Endodermal cell (in vitro differentiated cells): ENCODE results near the gene RFX4. TPM values are rescaled to one million over a fixed set of nuclear protein-coding genes. Genes with fewer than 3 reads are reported as not detected.

Experiments
- DNase-seq: peaks from one replicate; pipeline ENCODE4 v3.0.0-alpha.2; 2017
- H3K27ac ChIP-seq: 2 replicates; pipeline ENCODE4 v1.5.1; 2013; ENCODE audit warnings: mild to moderate bottlenecking, low read depth, low read length, moderate library complexity
- H3K27me3 ChIP-seq: 2 replicates; pipeline ENCODE4 v1.6.1; 2013; ENCODE audit warnings: mild to moderate bottlenecking, low read length, moderate library complexity; ENCODE audit not compliant: insufficient read depth, control insufficient read depth, poor library complexity, severe bottlenecking
- H3K36me3 ChIP-seq: 2 replicates; pipeline ENCODE4 v1.7.0; 2013; ENCODE audit warnings: mild to moderate bottlenecking, low read length, moderate library complexity; ENCODE audit not compliant: control insufficient read depth, insufficient read depth
- H3K4me1 ChIP-seq: one replicate; pipeline ENCODE4 v1.7.0; 2013; ENCODE audit warnings: low read length; ENCODE audit not compliant: control insufficient read depth, insufficient read depth
- H3K4me3 ChIP-seq: 2 replicates; pipeline ENCODE4 v1.5.1; 2013; ENCODE audit warnings: mild to moderate bottlenecking, low read length, moderate library complexity
- H3K9ac ChIP-seq: 2 replicates; pipeline ENCODE4 v1.6.1; 2013; ENCODE audit warnings: mild to moderate bottlenecking, low read length, moderate library complexity; ENCODE audit not compliant: poor library complexity, severe bottlenecking; ENCODE audit errors: extremely low read depth
- H3K9me3 ChIP-seq: 2 replicates; pipeline ENCODE4 v1.6.1; 2013; ENCODE audit warnings: mild to moderate bottlenecking, low read length, moderate library complexity; ENCODE audit not compliant: control insufficient read depth
- H3K27ac Mint-ChIP-seq: 2 replicates; pipeline ENCODE4 v1.8.0; 2020; ENCODE audit warnings: mixed read lengths
- H3K27me3 Mint-ChIP-seq: 2 replicates; pipeline ENCODE4 v1.8.0; 2021; ENCODE audit warnings: mild to moderate bottlenecking, mixed read lengths; ENCODE audit not compliant: insufficient read depth
- H3K36me3 Mint-ChIP-seq: 2 replicates; pipeline ENCODE4 v1.8.0; 2020; ENCODE audit warnings: low read depth, mixed read lengths
- H3K4me1 Mint-ChIP-seq: 2 replicates; pipeline ENCODE4 v1.8.0; 2020; ENCODE audit warnings: mixed read lengths
- H3K4me3 Mint-ChIP-seq: 2 replicates; pipeline ENCODE4 v1.8.0; 2020; ENCODE audit warnings: mild to moderate bottlenecking, moderate library complexity, mixed read lengths
- H3K9me3 Mint-ChIP-seq: 2 replicates; pipeline ENCODE4 v1.8.0; 2020; ENCODE audit warnings: mild to moderate bottlenecking, mixed read lengths
- WGBS, 2 experiments: methylation state at CpG; one replicate each; pipeline versions ENCODE4 v1.1.5 to v1.1.7; 2013; ENCODE audit warnings: missing lambda C conversion rate in 2 of 2, mixed read lengths in 1 of 2; ENCODE audit not compliant: insufficient coverage in 1 of 2, insufficient read length in 1 of 2; 5-methylcytosine and 5-hydroxymethylcytosine counted together
- total RNA-seq, 2 donors: library from RNA; stranded (reverse); fragmentation: NEBNext Ultra II Directional in 1 of 2; extraction: Animal tissue kit (Norgen Biotek cat#: 25700) in 1 of 2; gene quantifications; 2 replicates in 1 of 2; 3 replicates in 1 of 2; pipeline ENCODE4 v1.2.1, GENCODE V29; 2021
- TF ChIP-seq, protein P1 (sequence below): fragments of 200-600 bp; sonication (generic); conservative IDR thresholded peaks from 2 replicates; pipeline ENCODE4 v1.5.0; 2021; ENCODE audit warnings: antibody characterized with exemption, mild to moderate bottlenecking

Gene RFX4
- total RNA-seq, 2 donors from 2014 or later, result 0.09 to 0.86 TPM

DNA sequence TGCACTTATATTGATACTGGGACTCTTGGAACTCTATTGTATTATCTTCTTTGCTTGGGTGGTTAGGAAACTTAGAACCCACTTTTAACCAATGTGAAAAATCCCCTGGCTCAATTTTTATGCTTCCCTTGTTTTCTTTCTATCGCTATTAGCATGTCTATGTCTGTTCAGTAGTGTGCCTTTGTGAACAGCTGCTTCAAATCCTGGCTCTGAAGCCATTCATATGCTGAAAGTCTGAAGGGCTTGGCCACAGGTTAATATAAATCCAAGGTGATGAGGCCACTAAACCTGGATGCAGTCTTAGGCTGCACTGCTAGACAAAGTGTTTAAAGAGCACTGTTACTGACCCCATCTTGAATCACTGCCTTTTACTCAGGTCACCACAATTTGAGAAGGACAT lies 96.8 kb downstream of the RFX4 start:
- no peak overlapping the region for H3K4me3 ChIP-seq
- no peaks in the 10 kb centered on the region for H3K4me1 ChIP-seq
- TF ChIP-seq, protein P1, sequence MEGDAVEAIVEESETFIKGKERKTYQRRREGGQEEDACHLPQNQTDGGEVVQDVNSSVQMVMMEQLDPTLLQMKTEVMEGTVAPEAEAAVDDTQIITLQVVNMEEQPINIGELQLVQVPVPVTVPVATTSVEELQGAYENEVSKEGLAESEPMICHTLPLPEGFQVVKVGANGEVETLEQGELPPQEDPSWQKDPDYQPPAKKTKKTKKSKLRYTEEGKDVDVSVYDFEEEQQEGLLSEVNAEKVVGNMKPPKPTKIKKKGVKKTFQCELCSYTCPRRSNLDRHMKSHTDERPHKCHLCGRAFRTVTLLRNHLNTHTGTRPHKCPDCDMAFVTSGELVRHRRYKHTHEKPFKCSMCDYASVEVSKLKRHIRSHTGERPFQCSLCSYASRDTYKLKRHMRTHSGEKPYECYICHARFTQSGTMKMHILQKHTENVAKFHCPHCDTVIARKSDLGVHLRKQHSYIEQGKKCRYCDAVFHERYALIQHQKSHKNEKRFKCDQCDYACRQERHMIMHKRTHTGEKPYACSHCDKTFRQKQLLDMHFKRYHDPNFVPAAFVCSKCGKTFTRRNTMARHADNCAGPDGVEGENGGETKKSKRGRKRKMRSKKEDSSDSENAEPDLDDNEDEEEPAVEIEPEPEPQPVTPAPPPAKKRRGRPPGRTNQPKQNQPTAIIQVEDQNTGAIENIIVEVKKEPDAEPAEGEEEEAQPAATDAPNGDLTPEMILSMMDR, result no peak
- no peak overlapping the region for H3K9ac ChIP-seq
- Mint-ChIP-seq H3K4me1 (peaks cover 7% of the 10 kb centered on the region), H3K4me3 (no peak overlapping the region), H3K27ac (no peak overlapping the region), H3K27me3 (no peaks in the 10 kb centered on the region), H3K36me3 (no peaks in the 10 kb centered on the region), H3K9me3 (no peaks in the 10 kb centered on the region)
- DNase-seq, result no peak
- no peaks in the 10 kb centered on the region for H3K27me3 ChIP-seq
- whole genome bisulfite sequencing, 2 experiments, result 90 to 100% methylated on average over 1 of the region's 1 CpG
- no peaks in the 10 kb centered on the region for H3K9me3 ChIP-seq
- H3K36me3 ChIP-seq, result no peaks in the 10 kb centered on the region
- no peak overlapping the region for H3K27ac ChIP-seq

DNA sequence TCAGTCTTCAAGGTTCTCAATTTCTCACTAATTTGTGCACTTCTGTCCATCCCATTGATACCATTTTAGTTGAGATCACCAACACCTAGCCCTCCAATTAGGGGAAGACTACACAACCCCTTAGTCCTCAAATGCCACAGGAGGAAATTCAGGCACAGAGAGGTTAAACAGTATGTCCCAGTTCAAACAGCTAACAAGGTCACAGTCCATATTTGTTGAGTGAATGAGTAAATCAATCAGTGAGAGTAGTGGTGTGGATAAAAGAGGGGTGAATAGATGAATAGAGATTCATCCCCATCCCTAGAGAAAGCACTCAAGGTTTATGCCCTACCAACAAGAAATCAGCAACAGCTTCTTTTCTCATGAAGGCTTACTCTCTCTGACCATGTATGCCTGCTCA lies 97.5 kb downstream of the RFX4 start:
- Histone ChIP-seq H3K9ac (no peak overlapping the region), H3K27ac (no peak overlapping the region), H3K27me3 (no peaks in the 10 kb centered on the region), H3K36me3 (no peaks in the 10 kb centered on the region), H3K9me3 (no peaks in the 10 kb centered on the region), H3K4me3 (no peak overlapping the region), H3K4me1 (no peaks in the 10 kb centered on the region)
- Mint-ChIP-seq H3K27ac (no peak overlapping the region), H3K9me3 (no peaks in the 10 kb centered on the region), H3K36me3 (no peaks in the 10 kb centered on the region), H3K4me1 (peaks cover 7% of the 10 kb centered on the region), H3K4me3 (no peak overlapping the region), H3K27me3 (no peaks in the 10 kb centered on the region)
- TF ChIP-seq, protein P1, result no peak
- DNase-seq, result no peak

DNA sequence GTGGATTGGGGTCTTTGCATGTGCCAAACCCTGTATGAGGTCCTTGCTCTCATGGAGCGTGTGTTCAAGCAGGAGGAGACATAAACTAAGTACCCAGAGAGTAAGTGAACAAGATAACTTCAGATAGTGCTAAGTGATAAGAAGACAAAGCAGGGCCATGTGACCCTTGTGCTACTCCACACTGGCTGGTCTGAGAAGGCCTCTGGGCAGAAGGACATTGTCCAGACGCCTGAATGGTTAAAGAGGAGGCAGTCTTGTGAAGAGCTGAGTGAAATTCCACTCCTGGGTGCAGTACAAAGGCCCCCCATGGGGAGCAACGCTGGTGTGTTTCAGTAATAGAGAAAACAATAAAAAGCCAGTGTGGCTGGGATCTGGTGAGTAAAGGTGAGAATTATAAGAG lies 98.4 kb downstream of the RFX4 start:
- Mint-ChIP-seq H3K9me3 (no peaks in the 10 kb centered on the region), H3K27ac (no peak overlapping the region)

More for the DNA sequence above, 98.4 kb downstream of the RFX4 start:
- peaks cover 7% of the 10 kb centered on the region for H3K4me1 Mint-ChIP-seq
- Histone ChIP-seq H3K9ac (no peak overlapping the region), H3K9me3 (no peaks in the 10 kb centered on the region), H3K27ac (no peak overlapping the region), H3K4me3 (no peak overlapping the region), H3K4me1 (no peaks in the 10 kb centered on the region), H3K36me3 (no peaks in the 10 kb centered on the region), H3K27me3 (no peaks in the 10 kb centered on the region)
- no peaks in the 10 kb centered on the region for H3K27me3 Mint-ChIP-seq
- WGBS, 2 experiments, result 57 to 63% methylated on average over 3 of the region's 3 CpGs
- TF ChIP-seq, protein P1, result no peak
- H3K36me3 Mint-ChIP-seq, result no peaks in the 10 kb centered on the region
- no peak overlapping the region for H3K4me3 Mint-ChIP-seq
- DNase-seq, result peak; percentile 53
